Erythroblast (primary cell): ENCODE measurements around the gene SNRNP70.

ENCODE experiments used
- GATA1 ChIP-seq: IDR thresholded peaks from 2 replicates; pipeline ENCODE4 v1.6.1; 2011; ENCODE audit warnings: low read depth, mild to moderate bottlenecking, control low read depth, low read length, moderate library complexity
- POLR2A ChIP-seq: IDR thresholded peaks from 2 replicates; pipeline ENCODE4 v1.6.1; 2011; ENCODE audit warnings: mild to moderate bottlenecking, low read length

- TF ChIP-seq POLR2A = no peak
- no peak for TF ChIP-seq GATA1
These were observed 69.0 kb downstream of the SNRNP70 start for GRCh38 chr19:49154279-49154678.
